MM.1S (cell line): ENCODE measurements around the gene SLC47A1.

Experiments used
- EZH2 ChIP-seq: fragments of 300-600 bp; sonication (generic); optimal IDR thresholded peaks from 2 replicates; pipeline ENCODE3; 2017; ENCODE audit warnings: low read depth, mild to moderate bottlenecking, antibody characterized with exemption, low read length, mixed read lengths
- EZH2phosphoT487 ChIP-seq: fragments of 300-600 bp; sonication (generic); IDR thresholded peaks from 2 replicates; pipeline ENCODE4 v1.6.1; 2018; ENCODE audit warnings: antibody characterized with exemption, low read length

GRCh38 chr17:19494961-19495806, 38.5 kb upstream of the SLC47A1 start:
- TF ChIP-seq EZH2phosphoT487, result no peak
- no peak for TF ChIP-seq EZH2
